Activated CD8-positive, alpha-beta memory T cell treated with anti-CD3 and anti-CD28 coated beads, Interleukin-2, amount 50 U/mL, for 24 hours (primary cell): ENCODE data around the gene PCDHGA11.
"Not testable (repeated sequence)": the region's sequence is repeated elsewhere in the genome, so short reads cannot be mapped to it uniquely, and the experiment has no call there.

Experiments used
- DNase-seq: peaks from one replicate; pipeline ENCODE4 v3.0.0-alpha.2; 2020; ENCODE audit errors: extremely low read depth

Gene PCDHGA11

GRCh38 chr5:141431286-141431685 is 10.4 kb downstream of the PCDHGA11 start:
- DNase-seq, result no peak

DNA sequence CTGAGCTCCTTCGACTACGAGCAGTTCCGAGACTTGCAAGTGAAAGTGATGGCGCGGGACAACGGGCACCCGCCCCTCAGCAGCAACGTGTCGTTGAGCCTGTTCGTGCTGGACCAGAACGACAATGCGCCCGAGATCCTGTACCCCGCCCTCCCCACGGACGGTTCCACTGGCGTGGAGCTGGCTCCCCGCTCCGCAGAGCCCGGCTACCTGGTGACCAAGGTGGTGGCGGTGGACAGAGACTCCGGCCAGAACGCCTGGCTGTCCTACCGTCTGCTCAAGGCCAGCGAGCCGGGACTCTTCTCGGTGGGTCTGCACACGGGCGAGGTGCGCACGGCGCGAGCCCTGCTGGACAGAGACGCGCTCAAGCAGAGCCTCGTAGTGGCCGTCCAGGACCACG is 11.5 kb downstream of the PCDHGA11 start:
- not testable (repeated sequence) for DNase-seq

GRCh38 chr5:141432726-141433125 is 11.9 kb downstream of the PCDHGA11 start:
- DNase-seq, result not testable (repeated sequence)

- DNase-seq, result no peak
These were observed 13.2 kb downstream of the PCDHGA11 start for GRCh38 chr5:141434006-141434405.

- no peak for DNase-seq
These were observed 16.4 kb downstream of the PCDHGA11 start for GRCh38 chr5:141437221-141437620.

DNA sequence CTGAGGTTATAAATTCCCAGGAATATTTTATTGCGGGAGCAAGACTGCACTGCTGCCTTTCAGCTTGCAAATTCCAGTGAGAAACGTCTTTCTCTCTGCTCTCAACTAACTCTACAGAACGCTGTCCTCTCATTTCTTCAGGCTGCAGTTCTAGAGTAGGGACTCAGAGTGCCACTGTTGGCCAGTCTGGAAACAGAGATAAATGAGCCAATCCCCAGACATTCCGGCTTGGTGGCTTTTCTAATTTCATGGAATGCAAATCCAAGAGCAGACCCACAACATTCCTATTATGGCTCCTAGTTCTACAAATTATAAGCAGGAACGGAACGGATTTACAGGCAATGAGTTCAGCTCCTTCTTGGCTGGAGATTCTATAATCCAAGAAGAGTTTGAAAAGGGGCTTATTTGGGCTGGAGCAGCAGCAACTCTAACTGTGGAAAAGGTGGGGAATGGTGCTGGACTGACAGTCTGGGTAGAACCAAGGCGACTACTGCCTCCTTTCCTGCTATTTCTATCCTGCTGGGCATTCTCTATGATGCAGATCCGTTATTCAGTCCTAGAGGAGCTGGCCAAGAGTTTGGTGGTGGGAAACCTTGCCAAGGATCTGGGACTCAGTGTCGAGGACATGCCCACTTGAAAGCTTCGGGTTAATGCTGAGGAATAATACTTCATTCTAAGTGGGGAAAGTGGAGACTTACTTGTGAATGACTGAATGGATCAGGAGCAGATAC is 18.7 kb downstream of the PCDHGA11 start:
- DNase-seq, result no peak

GRCh38 chr5:141440341-141440740 is 19.5 kb downstream of the PCDHGA11 start:
- DNase-seq, result no peak

- DNase-seq, result no peak
These were observed 20.8 kb downstream of the PCDHGA11 start for GRCh38 chr5:141441571-141442170.

GRCh38 chr5:141465351-141465750 is 44.5 kb downstream of the PCDHGA11 start:
- DNase-seq, result no peak
